ENCODE data around the gene PCMT1.

- TF ChIP-seq CTCF (IDR thresholded peaks at IDR 0.05), result no peak
- TF ChIP-seq POLR2A (IDR thresholded peaks at IDR 0.05), result no peak
- no peak for TF ChIP-seq EP300 (IDR thresholded peaks at IDR 0.05)
Measured at GRCh38 chr6:149752600-149753373, 3.2 kb downstream of the PCMT1 start.

Measured in ovary (tissue), 3 donors.